Fibroblast of the conjunctiva (primary cell): ENCODE data around the gene THSD7A.

ENCODE experiments used
- DNase-seq: peaks from one replicate; pipeline ENCODE4 v3.0.0-alpha.2; 2010; ENCODE audit warnings: low read depth

The THSD7A gene

GRCh38 chr7:11817111-11817740 is 14.8 kb downstream of the THSD7A start:
- no peak for DNase-seq

DNA sequence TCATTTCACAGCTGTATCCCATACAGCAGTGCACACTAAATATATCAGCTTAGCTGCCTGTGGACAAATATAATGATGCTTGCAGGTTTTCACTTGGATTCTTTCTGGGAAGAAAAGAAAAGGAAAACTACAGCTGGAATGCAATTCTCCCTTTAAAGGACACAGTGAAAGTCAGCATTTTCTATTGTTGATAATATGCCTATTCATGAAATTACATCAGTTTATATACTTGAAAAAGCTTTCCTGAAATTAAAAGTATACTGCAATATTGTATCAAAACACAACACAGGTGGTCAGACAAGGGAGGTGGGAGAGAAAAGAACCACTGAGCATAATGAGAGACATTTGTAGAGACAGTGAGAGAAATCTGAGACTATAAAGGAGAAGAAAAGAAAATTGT is 20.3 kb downstream of the THSD7A start:
- DNase-seq = no peak

DNA sequence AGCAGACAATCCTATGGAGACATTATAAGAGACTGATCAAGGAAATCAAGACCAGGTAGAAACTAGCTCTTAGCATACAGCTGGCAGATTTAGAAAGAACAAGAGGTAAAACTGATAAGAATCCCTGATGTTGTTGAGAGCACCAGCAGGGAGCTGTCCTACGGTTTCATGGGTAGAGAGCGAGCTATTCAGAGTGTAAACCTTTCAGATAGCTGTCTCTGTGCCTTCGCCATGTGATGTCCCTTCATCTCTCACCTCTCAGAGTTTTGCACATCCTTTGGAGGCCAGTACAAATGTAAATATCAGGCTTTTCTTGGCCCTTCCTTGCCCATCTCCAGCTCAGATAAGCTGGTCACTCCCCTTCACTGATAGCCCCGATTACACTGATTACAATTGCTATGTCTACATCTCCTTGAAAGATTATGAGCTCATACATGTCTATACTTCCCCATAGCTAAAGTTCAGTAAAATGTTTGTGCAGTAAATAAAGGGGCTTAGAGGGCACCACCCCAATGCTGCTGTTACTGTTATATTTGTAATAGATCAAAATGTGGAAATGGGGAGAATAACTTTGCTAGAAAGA is 21.9 kb downstream of the THSD7A start:
- no peak for DNase-seq

- no peak for DNase-seq
Measured at GRCh38 chr7:11807000-11807399, 25.0 kb downstream of the THSD7A start.

DNA sequence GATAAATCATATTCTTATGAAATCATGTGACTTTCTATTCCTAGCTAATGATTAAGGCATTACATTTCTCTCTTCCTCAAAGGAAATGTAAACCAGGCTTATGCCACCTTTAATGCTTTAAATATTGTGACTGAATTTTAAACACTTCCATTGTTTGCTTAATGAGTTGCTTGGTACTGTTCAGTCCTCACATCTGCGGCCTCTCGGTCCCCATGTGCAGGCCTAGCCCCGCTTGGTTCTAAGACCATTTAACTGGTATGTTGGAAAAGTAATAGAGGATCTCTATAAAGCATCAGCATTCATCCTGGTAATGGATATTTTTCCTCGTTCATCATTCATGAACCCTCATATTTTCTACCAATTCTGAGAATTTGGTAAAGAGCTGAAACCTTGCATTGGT is 27.4 kb downstream of the THSD7A start:
- no peak for DNase-seq

- DNase-seq = no peak
Measured at GRCh38 chr7:11795231-11795630, 36.8 kb downstream of the THSD7A start.

DNA sequence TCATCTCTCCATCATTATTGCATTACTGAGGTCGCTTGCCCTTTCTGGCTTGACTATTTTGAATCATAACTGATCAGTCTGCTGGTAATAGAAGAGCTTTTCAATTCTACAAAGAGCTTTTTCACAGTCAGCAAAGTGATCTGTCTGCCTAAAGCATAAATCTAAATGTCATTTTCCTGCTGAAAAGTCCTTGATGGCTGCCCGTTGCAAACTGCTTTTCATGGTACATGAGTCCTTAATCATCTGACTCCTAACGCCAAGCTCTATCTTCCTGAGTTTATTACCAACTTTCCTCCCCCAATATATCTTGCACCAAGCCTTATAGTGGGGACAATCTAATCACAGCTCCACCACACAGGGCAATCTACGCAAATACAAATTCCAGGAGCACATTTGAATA is 39.8 kb downstream of the THSD7A start:
- no peak for DNase-seq

- DNase-seq = no peak
Measured at GRCh38 chr7:11788568-11788967, 43.4 kb downstream of the THSD7A start.

DNA sequence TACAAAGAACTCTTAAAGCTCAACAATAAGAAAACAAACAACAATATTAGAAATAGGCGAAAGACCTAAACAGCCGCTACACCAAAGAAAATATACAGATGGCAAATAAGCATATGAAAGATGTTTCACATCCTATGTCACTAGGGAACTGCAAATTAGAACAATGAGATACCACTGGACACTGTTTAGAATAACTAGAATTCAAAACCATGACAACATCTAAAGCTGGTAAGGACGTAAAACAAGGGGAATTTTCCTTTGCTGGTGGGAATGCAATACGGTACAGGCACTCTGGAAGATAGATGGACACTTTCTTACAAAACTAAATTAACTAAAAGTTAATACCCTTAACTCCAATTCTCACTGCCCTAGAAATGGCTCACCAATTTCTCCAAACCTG is 44.5 kb downstream of the THSD7A start:
- DNase-seq = no peak

DNA sequence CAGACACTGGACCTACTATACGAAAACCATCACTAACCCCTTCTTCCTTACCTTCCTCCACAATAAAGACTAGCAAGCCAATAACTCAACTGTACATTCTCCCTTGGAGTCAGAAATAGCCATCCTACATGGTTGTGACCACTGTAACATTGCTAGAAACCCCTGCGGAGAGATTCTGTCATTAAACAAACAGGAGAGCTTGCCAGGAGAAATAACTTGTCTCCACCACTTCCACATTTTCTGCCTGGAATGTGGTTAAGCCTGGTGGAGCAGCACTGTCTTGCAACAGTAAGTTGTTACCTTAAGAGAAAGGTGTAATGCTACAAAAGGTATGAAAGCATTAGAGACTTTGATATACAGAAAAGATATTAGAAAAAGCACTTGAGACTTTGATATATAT is 45.8 kb downstream of the THSD7A start:
- DNase-seq = no peak

GRCh38 chr7:11784769-11785536 is 47.0 kb downstream of the THSD7A start:
- no peak for DNase-seq

DNA sequence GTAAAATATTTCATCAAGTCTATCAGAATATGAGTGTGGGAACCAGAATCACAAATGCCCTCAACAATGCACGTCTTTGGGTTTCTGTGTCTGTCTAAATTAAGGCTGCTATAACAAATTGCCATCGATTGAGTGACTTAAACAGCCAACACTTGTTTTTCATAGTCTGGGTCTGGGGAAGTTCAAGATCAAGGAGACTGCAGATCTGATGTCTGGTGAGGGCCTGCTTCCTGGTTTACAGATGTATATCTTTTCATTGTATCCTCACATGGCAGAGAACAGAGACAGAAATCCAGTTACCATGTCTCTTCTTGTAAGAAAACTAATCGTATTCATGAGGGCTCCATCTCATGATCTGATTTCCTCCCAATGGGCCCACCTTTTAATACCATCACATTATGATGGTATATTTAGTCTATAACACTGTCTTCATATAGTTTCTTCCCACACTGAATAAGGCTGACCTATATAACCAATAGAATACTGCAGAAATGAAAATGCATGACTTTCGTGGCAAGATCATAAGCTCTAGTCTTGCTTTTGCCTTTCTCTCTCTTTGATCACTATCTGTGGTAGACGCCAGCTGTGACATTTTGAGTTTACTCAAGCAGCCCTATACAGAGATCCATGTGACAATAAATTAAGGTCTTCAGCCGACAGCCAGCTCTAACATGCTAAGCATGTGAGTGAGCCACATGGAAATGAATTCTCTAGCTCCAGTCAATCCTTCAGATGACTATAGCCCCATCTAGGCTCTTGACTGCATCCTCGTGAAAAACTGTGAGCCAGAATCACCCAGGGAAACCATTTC is 51.9 kb downstream of the THSD7A start:
- DNase-seq = no peak

DNA sequence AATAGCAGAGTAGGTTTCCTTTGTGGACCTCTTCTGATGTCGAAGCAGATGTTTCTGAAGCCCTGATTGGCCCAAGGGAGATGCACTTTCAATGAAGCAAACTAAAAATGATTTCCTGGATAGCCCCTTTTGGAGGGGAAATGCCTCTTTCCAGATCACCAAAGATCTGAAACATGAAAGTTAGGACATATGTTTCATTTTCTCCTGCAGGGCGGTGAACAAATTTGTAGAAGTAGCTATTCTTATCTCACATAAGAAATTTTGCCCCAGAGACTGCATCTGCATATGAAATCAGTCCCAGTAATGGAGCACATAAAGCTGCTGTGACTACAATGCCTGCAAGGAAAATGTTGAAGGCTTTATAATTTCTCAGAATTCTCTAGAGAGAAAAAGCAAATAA is 56.0 kb downstream of the THSD7A start:
- no peak for DNase-seq

DNA sequence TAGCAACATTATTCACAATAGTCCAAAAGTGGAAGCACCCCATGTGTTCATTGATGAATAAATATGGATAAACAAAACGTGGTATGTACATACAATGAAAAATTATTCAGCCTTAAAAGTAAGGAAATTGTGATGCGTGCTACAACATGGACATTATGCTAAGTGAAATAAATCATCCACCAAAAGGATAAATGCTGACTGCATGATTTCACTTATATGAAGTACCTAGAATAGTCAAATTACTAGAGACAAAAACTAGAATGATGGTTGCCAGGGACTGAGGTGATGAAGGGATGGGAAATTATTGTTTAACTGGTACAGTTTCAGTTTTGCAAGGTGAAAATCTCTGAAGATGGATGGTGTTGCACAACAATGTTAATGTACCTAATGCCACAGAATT is 56.6 kb downstream of the THSD7A start:
- no peak for DNase-seq

DNA sequence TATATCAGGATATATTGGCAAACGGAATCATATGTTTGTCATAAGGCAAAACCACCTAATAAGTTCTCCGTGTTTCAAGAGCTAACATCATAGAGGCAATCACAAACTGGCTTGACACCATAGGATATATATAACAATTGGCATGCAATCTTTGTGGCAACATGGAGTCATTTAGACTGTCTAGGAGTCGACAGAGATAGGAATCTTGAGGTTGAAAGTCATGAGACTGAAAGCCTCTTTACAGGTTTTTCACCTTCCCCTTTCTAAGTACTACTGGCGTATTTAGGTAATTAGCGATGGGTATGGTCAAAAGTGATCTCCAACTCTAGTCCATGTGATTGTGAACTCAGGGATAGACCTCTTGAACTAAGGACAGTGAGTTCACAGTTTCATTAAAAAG is 63.7 kb downstream of the THSD7A start:
- DNase-seq = no peak

GRCh38 chr7:11767148-11767547 is 64.8 kb downstream of the THSD7A start:
- DNase-seq = no peak

GRCh38 chr7:11760372-11760771 is 71.6 kb downstream of the THSD7A start:
- DNase-seq = peak; percentile 72

DNA sequence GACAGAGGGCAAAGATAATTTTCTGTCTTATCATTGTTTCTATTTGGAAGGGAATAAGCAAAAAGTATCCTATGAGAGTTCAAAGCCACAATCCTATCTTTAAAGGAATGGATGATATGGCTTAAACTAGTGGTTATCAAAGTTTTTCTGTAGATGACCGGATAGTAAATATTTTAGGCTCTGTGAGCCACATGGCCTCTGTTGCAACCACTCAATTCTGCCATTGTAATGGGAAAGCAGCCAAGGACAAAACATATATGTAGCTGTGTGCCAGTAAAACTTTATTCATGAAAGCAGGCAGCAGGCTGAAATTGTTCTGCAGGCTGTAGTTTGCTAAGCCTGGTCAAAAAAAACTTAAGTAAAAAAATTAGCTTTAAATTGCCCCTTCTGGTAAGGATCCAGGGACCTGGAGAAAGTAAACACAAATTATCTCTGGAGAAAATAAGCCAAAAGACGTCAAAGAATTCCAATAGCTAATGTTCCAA is 73.3 kb downstream of the THSD7A start:
- no peak for DNase-seq

DNA sequence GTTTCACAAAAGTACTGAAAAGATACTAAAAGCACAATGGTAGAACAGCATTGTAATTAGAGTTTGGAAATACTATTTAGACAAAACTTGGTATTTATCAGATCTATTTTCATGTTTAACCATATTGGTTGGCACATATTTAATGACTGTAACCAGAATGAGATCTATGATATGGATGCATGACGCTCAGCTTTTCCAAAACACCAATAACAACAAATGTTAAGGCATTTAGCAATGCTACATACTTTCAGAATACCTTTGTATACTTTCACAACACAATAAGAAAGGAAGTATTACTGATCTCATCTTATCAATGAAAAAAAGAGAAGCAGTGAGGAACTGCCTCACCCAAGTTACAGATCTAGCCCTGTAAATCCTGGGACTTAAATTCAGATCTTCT is 74.8 kb downstream of the THSD7A start:
- DNase-seq = no peak

DNA sequence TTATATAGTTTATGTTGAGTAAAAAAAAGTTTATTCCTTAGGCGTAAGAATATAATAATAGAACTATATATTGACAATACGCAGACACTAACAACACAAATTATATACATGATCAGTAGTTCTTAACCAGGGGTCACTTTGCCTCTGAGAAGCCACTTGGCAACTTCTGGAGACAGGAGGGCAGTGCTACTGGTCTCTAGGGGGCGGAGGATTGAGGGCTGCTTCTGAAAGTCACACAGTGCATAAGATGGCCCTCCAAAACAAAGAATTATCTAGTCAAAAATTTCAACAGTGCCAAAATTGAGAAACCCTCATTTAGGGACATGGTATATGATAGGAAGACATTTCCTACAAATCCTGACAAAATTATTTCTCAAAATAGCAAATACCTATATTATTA is 77.1 kb downstream of the THSD7A start:
- DNase-seq = no peak

- no peak for DNase-seq
Measured at GRCh38 chr7:11754123-11754522, 77.9 kb downstream of the THSD7A start.

DNA sequence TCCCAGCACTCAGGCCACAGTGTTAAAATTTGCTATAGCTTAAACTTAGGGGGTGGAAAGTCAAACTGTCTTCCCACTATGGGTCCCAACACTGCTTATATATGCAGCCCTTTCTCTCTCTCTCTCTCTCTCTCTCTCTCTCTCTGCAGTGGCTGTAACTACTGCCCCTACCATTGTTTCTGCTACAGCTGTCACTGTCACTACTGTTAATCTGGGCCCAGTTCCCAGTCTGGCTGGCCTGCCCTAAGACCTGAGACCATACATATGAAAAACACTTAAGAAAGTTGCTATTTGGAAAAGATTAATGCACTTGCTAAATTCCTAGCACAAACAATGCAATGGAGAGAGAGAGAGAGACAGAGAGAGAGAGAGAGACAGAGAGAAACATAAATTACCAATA is 78.6 kb downstream of the THSD7A start:
- DNase-seq = no peak
